DMS114 treated with DMSO at 0.1 percent for 48 hours (cell line): ENCODE data around the gene SLC27A5.
"Not testable (repeated sequence)": the region's sequence is repeated elsewhere in the genome, so short reads cannot be mapped to it uniquely, and the experiment has no call there.

ENCODE experiments used
- DNase-seq: peaks from one replicate; lab custom pipeline; 2025; ENCODE audit not compliant: unreplicated experiment; lab: John Stamatoyannopoulos, UW

SLC27A5 gene

DNA sequence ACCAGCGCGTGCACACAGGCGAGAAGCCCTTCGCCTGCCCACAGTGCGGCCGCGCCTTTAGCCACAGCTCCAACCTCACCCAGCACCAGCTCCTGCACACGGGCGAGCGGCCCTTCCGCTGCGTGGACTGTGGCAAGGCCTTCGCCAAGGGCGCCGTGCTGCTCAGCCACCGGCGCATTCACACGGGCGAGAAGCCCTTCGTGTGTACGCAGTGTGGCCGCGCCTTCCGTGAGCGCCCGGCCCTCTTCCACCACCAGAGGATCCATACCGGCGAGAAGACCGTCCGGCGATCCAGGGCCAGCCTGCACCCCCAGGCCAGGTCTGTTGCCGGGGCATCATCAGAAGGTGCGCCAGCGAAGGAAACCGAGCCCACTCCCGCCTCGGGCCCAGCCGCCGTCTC is 40.1 kb downstream of the SLC27A5 start:
- no peak for DNase-seq

DNA sequence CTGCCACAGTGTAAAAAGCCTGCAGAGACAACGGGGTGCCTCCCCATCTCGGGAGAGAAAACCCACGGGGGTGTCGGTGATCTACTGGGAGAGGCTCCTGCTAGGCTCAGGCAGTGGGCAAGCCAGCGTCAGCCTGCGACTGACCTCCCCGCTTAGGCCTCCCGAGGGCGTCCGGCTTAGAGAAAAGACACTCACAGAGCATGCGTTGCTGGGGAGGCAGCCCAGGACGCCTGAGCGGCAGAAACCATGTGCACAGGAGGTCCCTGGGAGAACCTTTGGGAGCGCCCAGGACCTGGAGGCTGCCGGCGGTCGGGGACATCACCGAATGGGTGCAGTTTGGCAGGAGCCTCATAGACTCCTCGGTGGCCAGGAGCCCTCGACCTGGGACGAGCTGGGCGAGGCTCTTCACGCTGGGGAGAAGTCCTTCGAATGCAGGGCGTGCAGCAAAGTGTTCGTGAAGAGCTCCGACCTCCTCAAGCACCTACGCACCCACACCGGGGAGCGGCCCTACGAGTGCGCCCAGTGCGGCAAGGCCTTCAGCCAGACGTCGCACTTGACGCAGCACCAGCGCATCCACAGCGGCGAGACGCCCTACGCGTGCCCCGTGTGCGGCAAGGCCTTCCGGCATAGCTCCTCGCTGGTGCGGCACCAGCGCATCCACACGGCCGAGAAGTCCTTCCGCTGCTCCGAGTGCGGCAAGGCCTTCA is 40.8 kb downstream of the SLC27A5 start:
- not testable (repeated sequence) for DNase-seq

DNA sequence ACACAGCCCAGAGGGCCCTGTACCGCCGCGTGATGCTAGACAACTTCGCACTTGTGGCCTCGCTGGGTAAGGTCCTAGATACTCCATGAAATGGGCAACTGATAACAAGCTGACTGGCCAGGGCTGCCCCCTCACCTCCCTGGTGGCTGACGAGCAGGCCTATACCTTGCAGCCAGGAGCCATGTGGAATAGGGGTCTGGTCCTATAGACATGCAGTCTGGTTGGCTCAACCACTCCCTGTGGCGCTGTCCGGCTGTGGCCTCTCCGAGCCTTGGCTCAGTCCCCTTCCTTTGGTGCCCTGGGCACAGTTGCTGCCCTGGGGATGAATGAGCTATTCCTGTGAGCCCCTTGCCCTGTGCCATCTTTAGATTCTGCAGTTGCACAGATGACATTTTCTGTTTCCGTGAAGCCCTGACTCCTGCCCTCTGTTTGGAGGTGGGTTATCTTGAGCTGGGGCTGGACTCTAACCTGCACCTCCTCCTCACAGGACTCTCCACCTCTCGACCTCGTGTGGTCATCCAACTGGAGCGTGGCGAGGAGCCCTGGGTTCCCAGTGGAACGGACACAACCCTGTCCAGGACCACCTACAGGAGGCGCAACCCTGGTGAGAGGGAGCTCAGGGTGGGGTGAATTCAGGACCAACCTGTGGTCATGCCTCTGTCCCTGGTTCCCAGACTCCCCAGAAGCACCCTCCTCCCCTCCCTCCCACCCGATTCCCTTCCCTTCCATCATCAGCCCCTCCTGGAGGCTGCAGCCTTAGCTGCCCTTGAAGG is 42.4 kb downstream of the SLC27A5 start:
- no peak for DNase-seq

DNA sequence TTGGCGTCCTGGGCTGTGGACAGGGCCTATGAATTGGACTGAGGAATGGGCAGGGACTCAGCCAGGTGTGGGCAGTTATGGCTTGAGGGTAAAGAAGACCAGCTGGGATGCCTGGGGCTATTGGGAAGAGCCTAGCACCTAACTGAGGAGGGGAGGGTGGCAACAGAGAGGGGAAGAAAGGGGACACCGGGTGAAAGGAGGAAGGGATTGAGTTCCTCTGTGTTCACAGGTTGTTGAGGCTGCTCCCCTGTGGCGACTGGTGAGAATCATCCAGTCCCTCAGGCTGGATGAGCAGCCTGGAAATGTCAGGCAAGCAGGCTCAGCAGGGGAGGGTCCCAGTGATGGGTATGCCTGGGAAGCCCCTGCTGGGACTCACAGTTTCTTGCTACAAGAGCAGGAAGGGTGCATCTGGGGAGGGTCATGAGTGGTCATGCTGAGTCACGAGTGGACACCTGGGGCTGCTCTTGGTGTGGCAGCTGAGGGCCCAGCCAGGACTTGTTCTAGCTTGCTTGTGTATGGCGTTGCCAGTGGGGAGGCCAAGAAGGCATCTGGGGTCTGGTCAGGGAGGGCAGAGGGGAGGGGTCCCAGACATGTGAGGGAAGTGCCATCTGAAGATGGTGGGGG is 43.5 kb downstream of the SLC27A5 start:
- no peak for DNase-seq

DNA sequence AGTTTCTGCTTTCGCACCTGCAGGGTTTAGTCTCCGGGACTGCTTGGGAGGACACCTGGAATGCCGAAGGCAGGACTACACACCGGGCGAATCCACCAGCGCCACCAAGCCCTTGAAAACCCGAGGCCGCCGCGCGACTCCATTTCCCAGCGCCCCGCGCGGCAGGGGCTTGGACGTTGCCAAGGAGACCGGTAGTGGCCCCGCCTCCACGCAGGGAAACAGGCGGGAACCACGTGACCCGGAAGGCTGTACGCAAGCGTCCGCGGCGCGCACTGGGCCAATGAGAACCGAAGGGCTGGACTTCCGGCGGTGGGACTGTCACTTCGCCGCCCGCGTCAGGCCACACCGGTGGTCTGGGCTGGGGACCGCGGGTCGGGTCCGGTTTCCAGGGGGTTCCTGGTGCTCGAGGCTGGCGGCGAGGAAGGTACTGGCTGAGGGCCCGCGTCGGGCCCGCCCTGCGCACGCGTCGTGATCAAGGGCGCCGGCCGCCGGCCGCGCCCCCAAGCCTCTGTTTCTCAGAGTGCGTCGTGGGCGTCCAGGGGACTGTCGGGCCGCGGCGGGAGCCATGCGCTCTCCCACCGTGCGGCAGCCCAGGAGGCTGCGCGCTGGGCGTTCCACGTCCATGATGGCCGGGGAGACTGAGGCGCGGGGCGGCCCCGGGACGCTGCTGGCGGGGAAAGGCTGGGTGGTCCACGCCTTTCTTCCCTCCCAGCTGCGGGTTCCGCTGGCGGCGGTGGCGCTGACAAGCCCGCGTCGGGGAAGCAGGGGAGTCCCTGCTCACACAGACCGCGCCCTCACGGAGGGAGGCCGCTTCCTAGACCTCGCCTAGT is 44.8 kb downstream of the SLC27A5 start, which contains the start of gene ZNF324:
ZNF324 (plus strand) TSS at position 321 of the 830 bp plus-strand sequence. CDS start 2,106 bp downstream, outside the sequence.
- peak; percentile 92 for DNase-seq

DNA sequence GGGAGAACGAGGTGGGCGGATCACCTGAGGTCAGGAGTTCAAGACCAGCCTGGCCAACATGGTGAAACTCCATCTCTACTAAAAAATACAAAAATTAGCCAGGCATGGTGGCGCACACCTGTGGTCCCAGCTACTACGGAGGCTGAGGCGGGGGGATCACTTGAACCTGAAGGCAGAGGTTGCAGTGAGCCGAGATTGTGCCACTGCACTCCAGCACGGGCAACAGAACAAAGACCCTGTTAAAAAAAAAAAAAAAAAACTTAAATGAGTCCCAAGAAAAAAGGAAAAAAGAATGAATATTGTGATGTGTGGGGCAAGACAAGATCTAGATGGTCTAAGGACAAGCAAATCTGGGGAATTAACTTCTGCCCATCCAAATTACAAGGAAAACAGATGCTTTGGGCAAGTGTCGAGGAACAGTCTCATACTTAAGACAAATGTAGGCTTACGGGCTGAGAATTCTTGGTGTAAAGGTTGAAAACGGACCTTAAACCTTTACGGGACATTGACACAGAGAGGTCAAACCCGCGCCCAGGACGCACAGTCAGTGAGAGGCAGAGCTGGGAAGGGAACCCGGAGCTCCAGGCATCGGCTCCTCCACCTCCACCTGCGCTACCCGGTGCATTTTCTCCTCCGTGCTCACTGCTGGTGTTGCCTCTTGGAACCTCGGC is 45.6 kb downstream of the SLC27A5 start:
- no peak for DNase-seq

DNA sequence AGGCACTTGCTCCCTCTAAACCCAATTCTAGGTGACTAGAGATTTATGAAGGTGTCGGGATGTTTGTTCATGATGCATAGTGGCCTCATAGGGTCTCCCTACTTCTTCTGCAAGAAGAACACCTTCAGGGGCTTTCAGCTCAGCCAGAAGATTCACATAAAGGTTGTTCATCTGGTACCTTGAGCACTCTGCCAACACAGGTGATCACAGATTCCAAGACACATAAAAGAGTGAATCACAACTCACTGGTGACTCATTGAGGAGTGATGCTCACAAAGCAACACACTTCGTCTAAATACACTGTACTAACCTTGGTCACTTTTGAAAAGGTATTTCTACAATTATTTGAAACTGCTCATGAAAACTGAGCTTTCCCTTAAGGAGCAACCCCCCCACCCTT is 51.8 kb downstream of the SLC27A5 start:
- DNase-seq = no peak

DNA sequence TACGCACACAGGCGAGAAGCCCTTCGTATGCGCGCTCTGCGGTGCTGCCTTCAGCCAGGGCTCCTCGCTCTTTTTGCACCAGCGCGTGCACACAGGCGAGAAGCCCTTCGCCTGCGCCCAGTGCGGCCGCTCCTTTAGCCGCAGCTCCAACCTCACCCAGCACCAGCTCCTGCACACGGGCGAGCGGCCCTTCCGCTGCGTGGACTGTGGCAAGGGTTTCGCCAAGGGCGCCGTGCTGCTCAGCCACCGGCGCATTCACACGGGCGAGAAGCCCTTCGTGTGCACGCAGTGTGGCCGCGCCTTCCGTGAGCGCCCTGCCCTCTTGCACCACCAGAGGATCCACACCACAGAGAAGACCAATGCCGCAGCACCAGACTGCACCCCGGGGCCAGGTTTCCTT is 55.7 kb downstream of the SLC27A5 start:
- DNase-seq = no peak

DNA sequence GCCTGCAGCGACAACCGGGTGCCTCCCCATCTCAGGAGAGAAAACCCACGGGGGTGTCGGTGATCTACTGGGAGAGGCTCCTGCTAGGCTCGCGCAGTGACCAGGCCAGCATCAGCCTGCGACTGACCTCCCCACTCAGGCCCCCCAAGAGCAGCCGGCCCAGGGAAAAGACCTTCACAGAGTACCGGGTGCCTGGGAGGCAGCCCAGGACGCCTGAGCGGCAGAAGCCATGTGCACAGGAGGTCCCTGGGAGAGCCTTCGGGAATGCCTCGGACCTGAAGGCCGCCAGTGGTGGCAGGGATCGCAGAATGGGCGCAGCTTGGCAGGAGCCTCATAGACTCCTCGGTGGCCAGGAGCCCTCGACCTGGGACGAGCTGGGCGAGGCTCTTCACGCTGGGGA is 56.5 kb downstream of the SLC27A5 start:
- DNase-seq = no peak

DNA sequence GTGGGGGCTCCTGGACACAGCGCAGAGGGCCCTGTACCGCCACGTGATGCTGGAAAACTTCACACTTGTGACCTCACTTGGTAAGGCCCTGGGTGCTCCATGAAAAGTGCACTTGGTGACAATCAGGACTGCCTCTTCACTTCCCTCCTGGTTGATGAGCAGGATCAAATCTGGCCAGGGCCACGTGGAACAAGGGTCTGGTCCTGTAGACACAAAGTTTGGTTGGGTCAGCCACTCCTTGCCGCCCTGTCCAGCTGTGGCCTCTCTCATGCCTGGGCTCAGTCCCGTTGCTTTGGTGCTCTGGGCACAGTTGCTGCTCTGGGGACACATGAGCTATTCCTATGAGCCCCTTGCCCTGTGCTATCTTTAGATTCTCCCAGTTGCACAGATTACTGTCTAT is 58.0 kb downstream of the SLC27A5 start:
- DNase-seq = no peak

DNA sequence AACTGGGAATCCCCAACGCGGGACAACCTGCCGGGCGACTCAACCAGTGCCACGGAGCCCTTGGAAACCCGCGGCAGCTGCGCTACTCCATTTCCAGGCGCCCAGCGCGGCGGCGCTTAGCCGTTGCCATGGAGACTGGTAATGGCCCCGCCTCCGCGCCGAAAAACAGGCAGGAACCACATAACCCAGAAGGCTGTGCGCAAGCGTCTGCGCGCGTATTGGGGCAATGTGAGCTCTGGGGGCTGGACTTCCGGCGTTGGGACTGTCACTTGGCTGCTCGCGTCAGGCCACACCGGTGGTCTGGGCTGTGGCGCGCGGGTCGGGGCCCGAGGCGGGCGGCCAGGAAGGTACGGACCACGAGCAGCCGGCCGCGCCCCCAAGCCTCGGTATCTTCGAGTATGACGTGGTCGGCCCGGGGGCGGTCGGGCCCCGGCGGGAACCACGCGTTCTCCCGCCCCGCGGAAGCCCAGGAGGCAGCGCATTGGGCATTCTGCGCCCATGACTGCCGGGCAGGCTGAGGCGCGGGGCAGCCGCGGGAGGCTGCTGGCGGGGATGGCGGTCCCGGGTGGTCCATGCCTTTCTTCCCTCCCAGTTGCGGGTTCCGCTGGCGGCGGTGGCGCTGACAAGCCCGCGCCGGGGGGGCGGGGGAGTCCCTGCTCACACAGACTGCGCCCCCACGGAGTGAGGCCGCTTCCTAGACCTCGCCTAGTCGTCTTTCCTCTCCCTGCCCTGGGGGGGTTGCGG is 60.3 kb downstream of the SLC27A5 start, which contains the start of gene ZNF324B:
ZNF324B (plus strand) TSS at position 265 of the 744 bp plus-strand sequence. CDS start 2,080 bp downstream, outside the sequence.
- DNase-seq = peak; percentile 94

DNA sequence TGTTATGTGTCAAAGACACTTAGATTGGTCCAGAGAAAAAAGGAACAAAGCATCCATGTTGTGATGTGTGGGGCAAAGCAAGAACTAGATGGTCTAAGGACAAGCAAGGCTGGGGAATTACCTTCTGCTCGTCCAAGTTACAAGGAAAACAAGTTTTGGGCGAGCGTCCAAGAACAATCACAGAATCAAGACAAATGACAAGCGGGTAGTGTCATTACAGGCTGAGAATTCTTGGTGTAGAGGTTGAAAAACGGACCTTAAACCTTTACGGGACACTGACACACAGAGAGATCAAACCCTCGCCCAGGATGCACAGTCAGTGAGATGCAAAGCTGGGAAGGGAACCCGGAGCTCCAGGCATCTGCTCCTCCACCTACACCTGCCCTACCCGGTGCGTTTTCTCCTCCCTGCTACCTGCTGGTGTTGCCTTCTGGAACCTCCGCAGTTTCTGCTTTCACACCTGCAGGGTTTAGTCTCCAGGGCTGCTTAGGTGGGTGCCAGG is 60.9 kb downstream of the SLC27A5 start:
- no peak for DNase-seq

DNA sequence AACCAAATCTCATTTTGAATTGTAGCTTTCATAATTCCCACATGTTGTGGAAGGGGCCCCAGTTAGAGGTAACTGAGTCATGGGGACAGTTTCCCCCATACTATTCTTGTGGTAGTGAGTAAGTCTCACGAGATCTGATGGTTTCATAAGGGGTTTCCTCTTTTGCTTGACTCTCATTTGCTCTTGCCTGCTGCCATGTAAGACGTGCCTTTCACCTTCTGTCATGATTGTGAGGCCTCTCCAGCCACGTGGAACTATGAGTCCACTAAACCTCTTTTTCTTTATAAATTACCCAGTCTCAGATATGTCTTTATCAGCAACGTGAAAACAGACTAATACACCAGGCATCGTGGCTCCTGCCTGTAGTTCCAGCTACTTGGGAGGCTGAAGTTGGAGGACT is 61.8 kb downstream of the SLC27A5 start:
- not testable (repeated sequence) for DNase-seq

DNA sequence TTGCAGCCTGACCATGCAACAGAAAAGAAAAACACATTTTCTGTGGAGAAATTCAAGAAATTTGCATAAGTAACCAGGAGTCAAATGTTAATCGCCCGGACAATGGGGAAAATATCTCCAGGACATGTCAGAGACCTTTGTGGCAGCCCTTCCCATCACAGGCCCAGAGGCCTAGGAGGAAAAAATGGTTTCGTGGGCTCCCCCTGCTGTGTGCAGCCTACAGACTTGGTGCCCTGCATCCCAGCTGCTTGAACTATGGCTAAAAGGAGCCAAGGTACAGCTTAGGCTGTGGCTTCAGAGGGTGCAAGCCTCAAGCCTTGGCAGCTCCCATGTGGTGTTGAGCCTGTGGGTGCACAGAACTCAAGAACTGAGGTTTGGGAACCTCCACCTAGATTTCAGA is 62.9 kb downstream of the SLC27A5 start:
- DNase-seq = not testable (repeated sequence)
